GM18526 (cell line): ENCODE results near the gene CASZ1.

Experiments
- POLR2A ChIP-seq: IDR thresholded peaks from 3 replicates; pipeline ENCODE4 v1.6.1; 2011; ENCODE audit not compliant: insufficient read length; ENCODE audit errors: extremely low read depth

CASZ1 gene

DNA sequence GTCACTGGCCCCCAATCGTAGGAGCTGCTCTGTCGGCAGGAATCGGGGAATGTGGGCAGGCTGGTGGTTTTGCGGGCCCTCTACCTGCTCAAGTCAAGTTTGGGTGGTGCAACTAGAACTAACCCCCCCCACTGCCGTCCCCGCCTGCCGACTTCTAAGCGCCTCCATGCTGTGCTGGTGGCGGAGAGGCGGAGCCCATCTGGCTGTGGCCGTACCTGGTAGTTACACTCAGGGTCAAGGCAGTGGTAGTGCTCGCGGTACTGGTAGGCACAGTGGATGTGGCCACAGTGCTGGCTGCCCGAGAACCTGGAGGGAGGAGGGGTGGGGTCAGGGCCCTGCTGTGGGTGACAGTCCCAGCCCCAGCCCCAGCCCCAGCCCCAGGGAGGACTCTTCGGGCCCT is 140.0 kb downstream of the CASZ1 start:
- TF ChIP-seq POLR2A = no peak

DNA sequence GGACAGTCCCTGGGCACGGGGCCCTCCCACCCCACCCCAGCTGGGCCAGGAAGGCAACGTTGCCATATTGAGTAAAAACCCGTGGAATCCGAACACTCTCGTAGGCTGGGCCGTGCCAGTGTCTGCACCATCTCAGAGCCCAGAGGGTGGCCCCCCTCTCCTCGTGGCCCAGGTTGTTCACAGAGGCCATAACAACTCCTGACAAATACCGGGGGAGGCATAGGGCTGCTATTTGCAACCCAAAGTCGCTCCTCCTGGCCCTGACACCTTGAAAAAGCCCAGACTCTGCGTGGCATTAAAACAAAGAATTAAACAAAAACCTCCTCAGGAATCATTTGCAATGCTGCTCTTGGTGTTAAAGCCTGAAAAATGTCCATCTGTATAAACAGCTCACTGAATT is 141.4 kb downstream of the CASZ1 start:
- TF ChIP-seq POLR2A = no peak

DNA sequence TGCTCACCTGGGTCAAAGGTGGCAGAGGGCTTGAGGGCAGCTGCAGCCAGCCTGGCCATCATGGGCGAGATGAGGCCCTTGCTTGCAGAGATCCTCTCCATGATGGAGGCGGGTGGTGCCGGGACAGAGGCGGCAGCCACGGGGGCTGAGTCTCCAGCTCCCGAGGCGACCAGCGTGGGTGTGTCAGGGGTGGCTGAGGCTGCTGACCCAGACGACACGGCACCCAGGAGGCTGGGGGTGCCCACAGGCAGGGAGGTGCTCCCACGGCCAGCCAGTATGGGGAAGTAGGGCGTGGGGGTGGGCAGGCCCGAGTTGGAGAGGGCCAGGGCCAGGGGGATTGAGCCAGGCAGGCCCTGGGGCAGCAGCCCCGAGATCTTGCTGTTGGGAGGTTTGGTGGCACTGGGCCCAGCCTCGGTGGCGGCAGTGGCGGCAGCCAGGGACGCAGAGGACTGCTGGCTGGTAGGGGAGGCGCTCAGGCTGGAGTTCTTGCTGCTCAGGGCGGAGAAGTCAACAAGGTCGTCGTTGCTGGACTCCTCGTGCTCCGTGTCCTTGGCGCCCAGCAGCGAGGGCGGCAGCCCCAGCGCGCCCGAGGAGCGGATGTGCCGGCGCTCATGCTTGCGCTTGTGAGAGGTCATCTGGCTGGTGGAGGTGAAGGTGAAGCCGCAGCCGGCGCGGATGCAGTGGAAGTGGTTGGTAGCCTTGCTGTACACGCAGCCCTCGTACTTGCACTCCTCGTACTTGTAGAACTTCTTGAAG is 142.9 kb downstream of the CASZ1 start:
- TF ChIP-seq POLR2A = no peak

DNA sequence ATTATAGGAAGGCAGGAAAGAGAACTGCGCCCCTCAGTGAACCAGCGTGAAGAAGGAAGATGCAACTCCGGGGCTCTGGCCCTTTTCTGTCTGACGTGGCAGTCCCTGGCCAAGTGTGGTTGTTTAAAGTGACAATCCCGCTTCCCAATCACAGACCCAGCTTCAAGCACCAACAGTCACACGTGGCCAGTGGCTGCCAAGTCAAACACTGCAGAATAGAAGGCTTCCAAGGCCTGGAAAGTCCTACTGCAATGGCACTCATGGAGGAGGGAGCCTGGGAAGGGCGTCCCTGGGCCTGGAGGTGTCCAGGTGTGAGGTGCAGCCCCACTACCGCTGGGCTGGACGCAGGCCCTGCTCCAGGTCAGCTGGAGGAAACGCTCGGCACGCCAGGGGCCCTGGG is 143.8 kb downstream of the CASZ1 start:
- TF ChIP-seq POLR2A = no peak

DNA sequence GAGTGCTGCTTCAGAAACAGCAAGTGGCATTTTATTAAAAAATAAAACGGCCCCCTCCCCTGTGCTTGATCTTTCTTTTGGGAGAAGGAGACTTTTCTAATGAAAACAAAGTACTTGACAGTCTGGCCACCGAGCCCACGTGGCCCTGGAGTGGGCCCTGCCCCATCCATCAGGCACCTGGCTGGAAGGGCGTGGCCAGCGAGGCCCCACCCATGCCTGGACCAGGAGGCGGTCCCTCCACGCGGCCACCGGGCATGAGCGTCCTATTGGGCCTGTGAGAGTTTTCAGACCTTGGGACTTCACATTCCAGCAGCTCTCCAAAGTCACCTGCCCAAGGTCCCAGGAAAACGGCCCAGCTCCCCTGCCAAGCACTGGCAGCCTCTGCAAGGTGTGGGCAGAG is 144.7 kb downstream of the CASZ1 start:
- TF ChIP-seq POLR2A = no peak

DNA sequence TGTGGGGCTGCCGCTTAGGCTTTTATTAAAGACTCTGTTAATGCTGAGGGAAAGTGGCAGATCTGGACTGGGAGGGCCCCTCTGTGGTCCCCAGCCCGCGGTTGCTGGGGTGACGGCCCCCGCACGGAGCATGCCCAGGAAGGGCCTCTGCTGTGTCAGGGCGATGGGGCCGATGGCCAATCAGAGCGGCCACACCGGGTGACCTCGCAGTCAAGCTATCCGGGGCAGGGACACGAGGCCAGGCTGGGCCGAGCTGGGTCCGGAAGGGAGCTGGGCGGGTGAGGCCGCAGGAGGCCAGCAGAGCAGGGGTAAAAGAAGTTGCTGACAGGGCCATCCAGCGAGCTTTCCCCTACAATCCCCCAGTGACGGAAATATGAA is 145.1 kb downstream of the CASZ1 start:
- TF ChIP-seq POLR2A = no peak

DNA sequence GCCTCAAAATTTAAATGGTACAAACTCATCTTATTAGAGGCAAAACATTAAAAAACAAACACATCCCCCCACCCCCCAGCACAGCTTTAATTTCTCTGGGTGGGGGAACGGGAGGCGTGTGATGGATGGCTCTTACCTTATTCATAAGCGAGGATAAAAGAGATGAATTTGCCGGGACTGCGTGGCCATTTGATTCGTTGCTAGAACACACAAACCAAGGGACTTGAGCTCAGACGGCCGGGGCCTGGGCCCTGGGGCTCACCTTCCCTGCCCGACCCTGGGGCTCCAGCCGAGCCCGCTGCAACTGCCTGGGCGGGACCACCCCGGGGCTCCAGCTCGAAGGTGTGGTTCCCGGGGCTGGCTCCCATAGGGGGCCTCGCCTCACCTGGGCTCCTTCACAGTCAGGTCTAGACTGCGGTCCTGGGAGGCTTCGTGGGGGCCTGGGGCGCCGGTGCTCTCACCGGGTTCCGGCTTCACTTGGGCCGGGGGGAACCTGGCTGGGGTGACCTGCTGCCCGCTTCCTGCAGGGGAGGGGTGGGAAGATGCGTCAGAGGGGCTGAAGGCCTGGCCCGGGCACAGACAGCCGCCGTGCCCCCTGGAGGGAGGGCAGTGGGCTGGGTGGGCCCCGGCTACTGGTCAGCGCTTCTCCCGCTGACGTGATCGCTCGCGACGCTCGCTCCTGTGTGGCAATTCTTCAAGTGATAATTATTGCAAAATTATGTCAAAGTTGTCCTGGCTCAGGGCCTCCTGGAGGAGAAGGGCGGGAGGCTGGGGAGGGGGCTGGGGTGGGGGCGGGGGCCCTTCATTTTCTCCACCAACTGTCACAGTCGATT is 145.7 kb downstream of the CASZ1 start:
- no peak for TF ChIP-seq POLR2A

DNA sequence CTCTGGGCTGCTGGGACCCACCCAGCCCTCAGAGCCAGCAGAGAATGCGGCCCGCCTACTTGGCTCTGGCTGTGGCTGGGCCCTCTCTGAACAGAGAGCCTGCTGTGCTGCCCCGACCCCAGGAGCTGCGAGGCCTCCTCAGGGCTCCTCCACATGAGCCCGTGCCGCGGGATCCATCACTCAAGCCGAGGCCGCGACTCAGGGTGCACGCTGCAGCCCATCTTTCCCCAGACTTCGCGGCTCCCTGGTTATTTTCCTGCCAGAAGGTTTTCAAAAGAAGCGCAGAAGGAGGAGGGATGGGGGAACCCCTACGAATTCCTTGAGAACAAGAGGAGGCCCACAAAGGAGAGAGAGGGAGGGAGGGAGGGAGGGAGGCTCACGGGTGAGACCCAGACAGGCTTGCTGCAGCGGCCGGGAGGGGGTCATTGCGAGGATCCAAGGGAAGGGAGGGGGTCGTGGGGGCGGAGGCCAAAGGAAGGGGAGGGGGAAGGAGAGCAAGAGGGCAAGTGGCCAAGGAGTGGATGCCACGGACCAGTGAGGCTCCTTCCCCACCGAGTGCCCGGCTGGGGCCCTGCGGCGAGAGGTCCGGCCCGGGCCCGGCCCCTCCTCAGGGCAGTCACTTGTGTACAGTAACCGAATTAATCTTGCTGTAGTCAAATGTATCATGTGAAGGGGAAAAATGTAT is 146.8 kb downstream of the CASZ1 start:
- TF ChIP-seq POLR2A = no peak

DNA sequence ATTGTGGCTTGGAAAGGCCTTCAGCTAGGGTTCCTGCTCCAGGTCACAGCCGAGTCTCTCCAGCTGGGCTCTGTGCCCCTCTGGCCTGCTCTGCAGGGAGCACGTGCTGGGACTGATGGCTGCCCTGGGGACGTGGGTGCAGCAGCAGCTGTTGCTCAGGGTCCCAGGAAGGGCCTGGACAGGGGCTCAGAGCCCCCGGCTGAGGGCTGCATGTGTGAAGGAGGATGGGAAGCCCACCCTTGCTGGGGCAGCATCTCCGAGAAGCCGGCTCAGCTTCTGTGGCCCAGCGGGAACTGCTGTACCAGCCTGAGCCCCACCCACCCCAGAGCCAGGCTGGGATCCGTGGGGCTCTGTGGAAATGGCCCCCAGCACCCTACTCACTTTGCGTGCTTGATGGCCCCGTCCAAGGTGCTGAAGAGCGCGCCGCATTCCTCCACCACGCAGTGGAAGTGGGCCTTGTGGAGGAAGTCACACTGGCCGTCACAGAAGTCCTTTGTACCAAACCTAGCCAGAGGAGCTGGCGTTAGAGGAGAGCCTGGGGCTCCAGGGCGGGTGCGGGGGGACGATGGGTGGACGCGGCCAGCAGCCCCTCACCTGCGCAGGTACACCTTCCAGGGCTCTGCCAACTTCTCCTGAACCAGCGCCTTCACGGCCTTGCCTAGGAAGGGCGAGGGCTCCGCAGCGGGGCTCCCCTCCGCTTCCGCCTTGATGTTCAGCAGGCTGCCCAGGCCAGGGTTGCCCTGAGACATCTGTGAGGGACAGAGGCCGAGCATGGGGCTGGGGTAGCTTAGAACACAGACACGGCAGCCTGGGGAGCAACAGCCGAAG is 147.5 kb downstream of the CASZ1 start:
- TF ChIP-seq POLR2A = no peak

DNA sequence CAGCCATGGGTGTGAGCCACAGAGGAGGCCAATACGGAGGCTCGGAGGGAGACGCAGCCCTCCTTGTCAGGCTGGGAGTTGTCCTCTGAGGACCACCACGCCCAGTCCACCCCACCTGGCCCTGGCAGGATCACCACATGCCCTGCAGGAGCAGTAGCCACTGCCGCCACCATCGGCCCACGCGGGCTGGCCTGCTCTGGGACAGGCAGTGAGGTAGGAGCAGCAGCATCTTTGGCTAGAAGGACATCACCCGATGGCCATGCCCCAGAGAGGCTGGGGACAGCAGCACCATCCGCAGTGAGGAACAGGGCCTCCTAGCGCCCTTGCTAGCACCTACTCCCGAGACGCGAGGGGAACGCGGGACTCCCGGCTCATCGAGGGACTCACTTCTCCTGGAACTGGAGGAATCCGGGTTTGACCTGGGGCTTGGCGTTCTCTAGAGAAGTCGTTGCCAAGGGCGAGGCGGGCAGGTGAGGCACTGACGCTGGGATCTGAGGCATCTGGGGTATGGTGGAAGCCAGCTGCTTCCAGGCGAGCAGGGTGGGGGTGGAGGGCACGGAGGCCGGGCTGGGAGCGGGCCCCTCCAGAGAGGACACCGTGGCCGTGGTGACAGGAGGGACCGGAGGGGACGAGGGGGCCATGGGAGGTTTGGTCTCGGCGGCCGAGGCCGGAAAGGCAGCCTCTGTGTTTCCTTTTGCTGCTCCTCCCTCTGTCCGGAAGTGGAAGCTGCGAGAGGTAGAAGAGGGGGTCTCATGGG is 148.9 kb downstream of the CASZ1 start:
- no peak for TF ChIP-seq POLR2A

DNA sequence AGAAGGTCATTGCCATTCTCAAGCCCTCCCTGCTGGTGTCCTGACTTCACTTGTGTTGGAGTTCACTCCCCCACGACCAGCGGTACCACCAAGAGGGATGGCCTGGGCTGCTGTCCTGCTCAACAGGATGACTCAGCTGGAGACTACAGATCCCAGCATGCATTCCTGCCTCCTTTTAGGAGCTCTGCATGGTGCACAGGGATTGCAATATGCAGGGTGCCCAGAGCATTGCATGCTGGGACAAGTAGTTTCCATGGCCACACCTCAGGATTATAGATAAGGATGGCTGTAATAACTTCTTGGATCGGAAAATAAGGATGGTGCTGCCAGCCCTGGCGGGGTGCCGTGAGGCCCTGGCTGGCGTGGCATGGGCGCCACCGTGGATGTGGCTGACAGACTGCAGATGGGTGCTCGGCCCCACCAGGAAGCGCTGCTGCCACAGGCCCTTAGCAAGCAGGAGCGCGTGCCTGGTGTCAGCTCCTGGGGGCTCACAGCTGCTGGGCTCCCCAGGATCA is 150.0 kb downstream of the CASZ1 start:
- no peak for TF ChIP-seq POLR2A

DNA sequence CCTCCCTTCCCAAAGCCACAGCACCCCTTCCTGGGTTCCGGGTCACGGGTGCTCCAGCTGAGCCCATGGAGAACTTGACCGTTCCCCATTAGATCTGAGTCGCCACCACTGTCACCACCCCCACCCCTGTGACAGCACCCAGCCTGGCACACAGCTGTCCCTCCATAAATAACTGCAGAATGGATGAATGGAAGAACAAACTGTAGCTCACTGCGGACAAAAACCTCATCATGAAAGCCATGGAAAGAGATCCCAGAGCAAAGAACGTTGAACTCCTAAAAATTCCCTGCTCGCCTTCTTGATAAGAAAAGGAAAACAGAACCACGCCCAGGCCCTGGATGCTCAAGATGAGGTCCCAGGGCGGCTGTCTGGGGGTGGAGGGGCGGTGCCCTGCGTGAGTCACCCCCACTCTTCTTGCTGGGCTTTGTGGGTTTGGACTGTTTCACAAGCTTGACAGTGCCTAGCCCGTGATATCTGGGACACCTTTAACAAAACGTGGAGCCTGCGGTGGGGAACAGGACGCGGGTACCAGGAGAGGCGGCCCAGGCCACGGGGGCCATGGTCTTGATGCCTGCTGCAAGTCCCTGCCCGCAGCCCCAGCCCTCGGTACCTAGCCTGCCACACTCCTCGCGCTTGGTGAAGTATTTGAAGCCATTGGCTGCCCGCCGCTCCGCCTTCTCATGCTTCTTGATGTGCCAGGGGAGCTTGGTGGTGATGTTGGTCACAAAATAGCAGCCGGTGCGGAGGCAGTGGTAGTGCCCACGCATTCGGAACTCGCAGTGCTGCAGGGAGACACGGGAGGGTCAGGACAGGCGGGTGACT is 151.9 kb downstream of the CASZ1 start:
- no peak for TF ChIP-seq POLR2A

DNA sequence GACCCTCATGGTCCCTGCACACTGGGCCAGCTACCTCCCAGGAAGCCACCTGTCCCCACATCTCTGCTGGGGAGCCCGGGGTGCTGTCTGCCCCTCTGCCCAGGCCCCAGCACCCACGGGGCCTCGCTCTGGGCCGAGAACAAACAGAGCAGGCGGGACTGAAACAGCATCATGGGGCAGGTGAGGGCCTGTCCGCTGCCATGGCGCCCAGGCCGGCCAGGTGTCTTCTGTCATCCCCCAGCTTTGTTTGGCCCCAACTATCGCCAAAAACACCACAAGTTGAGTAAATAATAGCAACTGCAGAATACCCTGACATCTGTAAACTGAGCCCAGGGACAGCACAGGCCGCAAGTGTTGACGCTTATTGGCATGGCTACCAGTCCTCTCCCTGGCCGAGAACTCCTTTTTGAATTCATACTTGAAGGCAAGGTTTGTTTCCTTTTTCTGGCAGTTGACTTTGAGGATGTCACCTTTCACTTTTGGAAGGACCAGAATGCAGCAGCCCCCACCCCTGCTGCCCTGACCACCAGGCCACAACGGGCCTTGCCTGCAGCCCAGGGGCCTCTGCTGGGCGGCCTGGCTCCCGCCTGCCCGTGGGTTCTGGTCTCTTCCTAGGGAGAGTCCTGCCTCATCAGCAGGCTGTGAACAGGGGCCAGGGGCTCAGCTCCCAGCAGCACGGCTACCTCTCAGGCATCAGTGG is 152.7 kb downstream of the CASZ1 start:
- no peak for TF ChIP-seq POLR2A

DNA sequence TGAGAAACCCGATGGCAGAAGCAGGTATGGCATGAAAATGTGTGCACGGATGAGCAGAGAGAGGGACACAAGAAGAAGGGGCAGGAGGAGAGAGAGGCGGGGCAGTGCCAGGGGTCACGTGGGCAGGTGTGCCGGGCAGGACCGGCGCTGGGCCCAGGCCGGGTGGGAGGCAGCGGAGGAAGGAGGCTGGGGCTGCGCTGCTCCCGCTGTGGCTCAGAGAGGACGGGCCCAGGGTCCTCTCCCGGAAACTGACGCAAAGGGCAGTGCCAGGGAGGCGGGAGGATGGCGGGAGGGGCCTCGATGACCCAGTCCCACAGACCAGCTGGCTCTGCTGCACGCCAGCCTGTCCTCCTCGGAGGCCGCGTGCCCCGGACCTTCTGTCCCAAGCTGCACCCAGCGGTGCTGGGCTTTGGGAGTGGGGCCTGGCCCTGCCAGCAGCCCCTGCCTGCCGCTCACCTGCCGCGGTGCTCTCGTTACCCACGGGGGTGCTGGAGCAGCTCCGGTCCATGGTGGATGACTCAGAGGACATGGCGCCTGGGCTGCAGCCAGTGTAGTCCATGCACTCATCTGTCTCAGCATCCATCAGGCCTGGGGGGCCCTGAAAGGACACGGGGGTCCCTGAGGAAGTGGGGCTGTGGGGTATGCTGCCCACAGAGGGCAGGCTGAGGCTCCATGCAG is 153.9 kb downstream of the CASZ1 start:
- no peak for TF ChIP-seq POLR2A
